ENCODE measurements around the gene TMED8.
"Not testable (repeated sequence)": the region's sequence is repeated elsewhere in the genome, so short reads cannot be mapped to it uniquely, and the experiment has no call there.

The TMED8 gene

DNA sequence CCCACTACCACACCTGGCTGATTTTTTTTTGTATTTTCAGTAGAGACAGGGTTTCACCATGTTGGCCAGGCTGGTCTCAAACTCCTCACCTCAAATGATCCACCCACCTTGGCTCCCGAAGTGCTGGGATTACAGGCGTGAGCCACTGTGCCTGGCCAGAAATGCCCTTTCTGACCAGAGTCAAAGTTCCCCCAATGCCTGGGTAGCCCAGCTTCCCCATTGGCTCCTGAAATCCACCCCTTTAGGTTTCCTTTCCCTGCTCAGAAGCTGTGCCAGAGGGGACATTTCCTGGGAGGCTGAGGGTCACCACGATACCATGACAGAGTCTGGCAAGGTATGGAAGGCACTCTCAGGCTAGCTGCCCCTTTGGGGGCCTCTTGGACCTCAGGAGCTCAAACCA lies 52.6 kb downstream of the TMED8 start:
- DNase-seq (ENCODE audit: extremely low read depth in 1 of 2, low read depth in 1 of 2): no peak

DNA sequence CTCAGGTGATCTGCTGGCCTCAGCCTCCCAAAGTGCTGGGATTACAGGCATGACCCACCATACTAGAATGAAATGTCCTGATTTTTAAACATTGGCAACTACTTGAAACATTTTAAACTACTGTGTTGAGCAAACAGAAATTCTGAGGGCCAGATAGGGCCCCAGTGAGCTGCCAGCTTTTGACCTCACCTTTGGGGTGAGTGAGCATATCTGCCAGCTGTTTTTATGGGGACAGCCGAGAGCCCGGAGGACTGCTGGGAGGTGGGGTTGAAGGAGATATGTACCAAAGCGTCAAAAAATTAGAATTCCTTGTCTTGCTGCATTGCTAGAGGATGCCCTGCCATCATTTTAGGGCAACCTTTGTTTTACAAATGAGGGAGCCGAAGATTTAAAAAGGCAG lies 53.3 kb downstream of the TMED8 start:
- no peak for DNase-seq (ENCODE audit: extremely low read depth in 1 of 2, low read depth in 1 of 2)

DNA sequence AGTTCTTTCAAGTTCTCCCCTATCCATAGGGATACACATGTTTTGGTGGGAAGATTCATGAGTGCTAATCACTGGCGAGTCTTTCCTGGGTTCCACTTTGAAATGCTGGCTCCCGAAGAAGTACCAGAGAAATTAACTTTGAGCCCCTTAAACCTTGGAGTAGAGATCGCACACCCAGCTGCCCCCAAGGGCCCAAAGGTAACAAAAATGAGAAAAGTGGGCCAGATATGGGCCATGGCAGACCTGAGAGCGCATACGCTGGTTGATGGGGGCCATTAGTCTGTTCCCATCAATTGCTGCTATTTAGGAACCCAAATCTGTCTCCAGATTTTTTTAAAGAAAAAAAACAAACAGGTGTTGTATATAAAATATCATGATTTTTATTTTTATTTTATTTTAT lies 53.9 kb downstream of the TMED8 start:
- no peak for DNase-seq (ENCODE audit: extremely low read depth in 1 of 2, low read depth in 1 of 2)

DNA sequence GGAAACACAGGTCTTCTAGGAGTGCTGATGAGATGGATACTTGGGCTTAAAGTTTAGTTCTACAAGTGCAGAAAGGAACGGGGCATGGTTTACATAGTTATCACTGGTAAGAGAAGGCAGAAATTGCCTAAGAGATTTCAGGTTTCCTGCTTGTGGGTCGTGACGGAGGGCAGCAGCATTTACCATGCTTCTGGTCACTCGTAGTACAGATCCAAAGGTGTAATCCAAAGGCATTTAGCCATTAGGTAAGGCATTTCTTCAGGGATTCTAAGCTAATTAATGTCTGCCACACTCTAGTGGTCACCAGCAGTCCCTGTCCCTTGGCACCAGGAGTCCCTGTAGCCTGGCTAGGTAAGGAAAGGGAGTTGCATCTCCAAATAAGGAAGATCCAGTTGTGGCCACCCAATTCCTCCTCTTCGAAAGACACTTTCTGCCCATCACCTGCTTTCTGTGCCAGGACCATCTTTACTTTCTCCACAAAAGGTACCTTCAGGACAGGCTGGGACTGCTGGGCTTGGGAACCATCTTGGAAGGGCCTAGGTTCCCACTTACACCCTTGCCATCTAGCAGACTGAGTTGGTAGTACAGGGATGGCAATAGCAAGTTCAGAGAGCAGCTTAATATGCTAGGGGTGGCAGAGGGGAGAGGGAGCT lies 54.5 kb downstream of the TMED8 start:
- no peak for DNase-seq (ENCODE audit: extremely low read depth in 1 of 2, low read depth in 1 of 2)

DNA sequence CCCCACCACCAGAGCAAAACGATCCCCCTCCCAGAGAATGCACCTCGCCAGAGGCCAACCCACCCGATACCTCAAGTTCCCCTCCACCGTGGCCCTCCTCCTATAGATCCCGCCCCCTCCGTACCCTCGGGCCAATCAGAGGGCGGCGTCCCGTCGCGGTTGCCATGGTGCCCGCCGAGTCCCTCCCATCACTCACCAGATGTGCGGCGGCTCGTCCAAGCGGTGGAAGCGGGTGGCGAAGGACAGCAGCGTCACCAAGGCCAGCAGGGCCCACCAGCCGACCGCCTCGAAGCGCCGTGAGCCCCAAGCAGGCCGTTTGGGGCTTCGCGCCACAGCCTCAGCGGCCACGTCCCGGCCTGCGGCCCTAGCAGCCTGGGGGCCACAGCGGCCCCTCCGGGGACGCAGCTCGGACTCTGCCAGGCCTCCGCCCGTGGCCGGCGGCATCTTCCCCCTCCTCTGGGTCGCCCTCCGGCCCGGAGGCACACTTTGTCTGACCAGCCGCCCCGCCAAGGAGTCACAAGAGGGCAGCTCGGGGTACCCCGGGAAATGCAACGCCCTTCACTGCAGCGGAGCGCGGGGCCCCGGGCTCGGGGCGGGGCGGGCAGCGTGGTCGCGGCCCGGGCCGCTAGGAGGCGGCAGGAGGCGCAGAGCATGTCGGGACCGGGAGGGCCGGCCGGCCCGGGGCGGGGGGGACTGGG lies 56.5 kb downstream of the TMED8 start, which contains the start of gene POMT2:
Gene POMT2, minus strand, starts transcription at position 646 of the 698 bp plus-strand sequence. Its CDS starts 202 bp downstream, at position 444.
- peak; percentile 81 to 86 for DNase-seq (ENCODE audit: extremely low read depth in 1 of 2, low read depth in 1 of 2)

DNA sequence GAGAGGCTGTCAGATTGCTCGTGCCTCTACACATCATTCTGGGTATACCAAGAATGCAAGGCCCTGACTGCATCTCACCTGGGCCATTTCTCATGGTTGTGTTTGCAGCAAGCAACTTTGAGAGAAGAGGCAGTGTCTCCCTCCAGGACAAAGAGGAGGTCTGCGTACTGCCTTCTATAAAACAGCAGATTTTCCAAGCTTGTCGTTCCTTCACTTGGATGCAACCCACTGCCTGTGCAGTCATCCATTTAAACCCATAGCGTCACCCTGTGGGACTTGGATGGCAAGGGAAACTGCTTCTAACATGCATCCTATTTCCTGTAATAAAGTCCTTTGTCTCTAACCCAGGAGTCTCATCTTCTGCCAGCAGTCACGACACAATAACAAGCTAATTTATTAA lies 57.5 kb downstream of the TMED8 start:
- no peak for DNase-seq (ENCODE audit: extremely low read depth in 1 of 2, low read depth in 1 of 2)

DNA sequence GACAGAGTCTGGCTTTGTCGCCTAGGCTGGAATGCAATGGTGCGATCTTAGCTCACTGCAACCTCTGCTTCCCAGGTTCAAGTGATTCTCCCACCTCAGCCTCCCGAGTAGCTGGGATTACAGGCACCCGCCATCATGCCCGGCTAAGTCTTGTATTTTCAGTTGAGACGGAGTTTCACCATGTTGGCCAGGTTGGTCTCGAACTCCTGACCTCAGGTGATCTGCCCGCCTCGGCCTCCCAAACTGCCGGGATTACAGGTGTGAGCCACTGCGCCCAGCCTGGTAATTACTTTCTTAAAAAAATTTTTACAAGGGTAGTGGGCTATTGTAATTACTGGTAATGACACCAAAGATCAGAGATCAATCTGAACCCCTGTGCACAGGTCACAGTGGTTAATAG lies 58.1 kb downstream of the TMED8 start:
- not testable (repeated sequence) for DNase-seq (ENCODE audit: extremely low read depth in 1 of 2, low read depth in 1 of 2)

DNA sequence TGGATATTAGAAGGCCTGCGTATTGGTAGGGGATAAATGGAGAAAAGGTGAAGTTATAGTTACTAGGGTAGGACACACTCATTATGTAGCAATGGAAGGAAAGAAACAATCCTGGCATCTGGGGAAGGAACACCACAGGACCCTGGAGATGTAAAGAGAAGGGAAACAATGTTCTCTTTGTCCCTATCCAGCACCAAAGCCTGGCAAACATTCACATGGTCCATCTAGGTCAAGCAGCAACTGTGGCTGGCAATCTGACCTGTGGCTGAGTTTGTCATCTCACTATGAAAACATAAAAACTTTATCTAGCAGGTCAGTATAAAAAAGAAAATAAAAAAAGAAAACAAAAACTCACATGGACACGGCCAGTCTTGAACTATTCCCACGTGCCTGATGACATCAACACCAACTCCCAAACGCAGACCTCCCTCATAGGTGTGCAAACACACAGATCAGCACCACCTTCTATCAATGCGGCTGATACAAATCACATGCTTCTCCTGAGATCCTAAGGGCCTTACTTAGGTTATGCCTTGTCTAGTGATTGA lies 58.8 kb downstream of the TMED8 start:
- DNase-seq (ENCODE audit: extremely low read depth in 1 of 2, low read depth in 1 of 2): no peak

DNA sequence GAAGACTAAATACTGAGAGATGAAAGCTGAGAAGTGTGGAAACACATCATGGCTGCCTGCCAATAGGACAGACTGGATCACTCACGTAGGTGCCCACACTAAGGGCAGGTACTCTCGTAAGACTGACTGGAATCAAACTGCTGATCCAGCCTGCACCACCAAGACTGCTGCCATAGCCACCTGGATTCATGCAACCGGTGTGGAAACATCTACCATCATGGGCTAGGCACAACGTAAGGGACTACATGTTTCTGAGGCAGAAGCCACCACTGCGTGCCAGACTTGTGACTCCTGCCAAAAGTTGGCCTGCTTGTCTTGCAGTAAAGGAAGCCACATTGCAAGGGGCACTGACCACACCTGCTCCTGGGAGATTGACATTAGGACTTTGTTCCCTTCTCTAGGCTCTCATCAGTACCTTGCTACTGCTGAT lies 60.0 kb downstream of the TMED8 start:
- DNase-seq (ENCODE audit: extremely low read depth in 1 of 2, low read depth in 1 of 2): no peak

DNA sequence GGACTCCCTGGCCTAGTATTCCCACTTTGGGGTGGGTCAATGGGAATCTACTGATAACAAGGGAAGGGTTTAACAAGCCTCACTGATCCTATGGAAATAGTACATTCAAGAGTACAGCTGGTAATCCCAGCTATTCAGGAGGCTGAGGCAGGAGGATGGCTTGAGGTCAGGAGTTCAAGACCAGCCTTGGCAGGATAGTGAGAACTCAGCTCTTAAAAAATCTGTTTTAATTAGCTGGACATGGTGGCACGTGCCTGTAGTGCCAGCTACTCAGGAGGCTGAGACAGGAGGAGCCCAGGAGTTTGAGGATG lies 60.7 kb downstream of the TMED8 start:
- no peak for DNase-seq (ENCODE audit: extremely low read depth in 1 of 2, low read depth in 1 of 2)

DNA sequence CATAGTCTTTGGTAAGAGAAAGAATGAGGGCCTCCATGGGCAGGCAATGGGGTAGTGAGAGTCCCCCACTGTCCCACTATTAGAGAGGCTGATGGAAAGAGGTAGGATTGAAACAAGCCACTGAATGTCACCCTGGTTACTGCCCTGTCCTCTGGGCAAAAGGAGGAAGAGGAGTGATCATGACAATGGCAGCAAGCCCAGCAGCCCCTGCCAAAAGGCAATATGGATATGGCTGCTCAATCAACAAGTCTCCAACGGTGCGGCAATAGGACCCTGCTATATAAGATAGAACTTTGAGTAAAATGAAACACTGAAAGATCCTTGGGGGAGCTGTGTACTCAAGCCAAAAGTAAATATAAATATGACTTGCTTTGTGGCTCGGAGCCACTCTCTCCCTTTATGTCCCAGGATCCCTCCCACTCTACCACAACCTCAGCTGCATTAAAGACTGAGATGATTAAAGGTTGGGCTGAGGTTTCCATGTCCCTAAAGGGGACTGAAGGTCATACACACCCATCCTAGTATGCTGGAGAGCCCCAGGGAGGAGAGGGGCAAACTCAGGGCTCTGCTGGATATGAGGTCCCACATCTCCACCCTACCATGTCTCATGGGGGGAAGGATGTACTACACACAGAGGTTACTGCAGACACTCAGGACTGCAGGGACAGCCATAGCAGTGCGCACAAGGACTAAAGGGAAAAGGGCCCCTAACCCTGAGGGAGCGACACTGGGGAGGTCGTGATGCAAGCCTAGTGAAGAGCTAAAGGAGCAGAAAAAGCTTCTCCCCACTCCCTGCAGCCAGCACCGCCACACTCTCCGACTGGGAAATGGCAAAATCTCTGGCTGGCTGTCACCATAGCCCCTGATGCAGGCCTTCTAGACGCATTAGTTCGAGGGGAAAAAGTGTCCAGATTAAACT lies 62.1 kb downstream of the TMED8 start:
- no peak for DNase-seq (ENCODE audit: extremely low read depth in 1 of 2, low read depth in 1 of 2)

DNA sequence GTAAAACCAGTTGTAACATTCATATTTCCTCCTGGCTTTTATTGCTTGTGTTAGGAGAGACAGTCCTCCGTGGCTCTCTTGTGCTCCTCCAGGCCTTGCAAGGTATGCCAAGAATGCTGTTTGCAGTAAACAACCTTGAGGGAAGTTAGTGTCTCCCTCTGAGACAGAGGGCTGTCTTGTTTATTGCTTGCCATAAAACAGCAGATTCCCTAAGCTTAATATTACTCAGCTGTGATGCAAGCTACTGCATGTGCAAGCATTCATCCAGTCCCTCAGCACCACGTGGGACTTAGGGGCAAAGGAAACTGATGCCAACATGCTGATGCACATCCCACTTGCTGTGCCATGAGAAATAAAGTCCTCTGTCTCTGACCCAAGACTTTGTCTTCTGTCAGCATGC lies 62.9 kb downstream of the TMED8 start:
- no peak for DNase-seq (ENCODE audit: extremely low read depth in 1 of 2, low read depth in 1 of 2)

DNA sequence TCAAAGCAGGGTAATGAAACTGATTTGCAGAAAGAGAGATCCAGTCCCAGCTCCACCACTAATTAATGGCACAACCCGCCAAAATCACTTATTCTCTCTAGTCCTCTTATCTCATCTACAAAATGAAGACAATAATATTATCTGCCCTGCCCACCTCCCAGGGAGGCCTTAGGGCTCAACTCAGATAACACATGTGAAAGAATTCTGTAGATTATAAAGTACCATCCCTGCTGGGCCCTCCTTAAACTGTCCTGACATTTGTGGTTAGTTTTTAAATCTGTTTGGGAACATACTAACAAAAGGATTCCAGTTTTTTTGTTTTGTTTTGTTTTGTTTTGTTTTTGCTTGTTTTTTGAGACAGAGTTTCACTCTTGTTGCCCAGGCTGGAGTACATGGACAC lies 63.5 kb downstream of the TMED8 start:
- DNase-seq (ENCODE audit: extremely low read depth in 1 of 2, low read depth in 1 of 2): no peak

DNA sequence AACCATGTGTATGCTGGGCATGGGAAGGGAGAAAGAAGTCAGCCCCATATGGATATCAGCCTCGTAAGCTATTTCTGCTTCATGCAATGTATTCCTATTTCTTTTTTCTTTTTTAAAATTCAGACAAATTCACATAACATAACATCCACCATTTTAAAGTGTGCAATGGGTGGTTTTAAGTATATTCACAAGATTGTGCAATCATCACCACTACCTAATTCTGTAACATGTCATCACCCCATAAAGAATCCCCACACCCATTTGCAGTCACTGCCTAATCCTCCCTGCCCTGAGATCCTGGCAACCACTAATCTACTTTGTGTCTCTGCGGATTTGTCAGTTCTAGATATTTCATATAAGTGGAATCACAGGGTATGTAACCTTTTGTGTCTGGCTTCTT lies 65.7 kb downstream of the TMED8 start:
- no peak for DNase-seq (ENCODE audit: extremely low read depth in 1 of 2, low read depth in 1 of 2)

DNA sequence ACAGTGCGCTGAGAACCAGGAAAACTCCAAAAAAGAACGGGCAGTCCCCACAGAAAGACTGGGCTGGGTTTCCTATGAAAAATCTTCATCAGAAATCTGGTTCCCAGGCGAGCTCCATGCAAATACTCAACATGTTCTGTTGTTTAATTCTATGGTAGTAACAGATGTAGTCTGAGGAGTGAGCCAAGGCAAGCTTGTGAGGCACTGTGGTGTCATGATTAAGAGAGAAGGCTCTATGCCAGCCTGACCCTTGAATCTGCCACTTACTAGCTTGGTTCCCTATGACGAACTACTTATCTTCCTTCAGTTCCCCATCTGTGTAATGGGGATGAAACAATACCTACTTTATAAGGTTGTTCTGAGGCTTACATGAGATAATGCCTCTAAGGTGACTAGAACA lies 66.9 kb downstream of the TMED8 start:
- no peak for DNase-seq (ENCODE audit: extremely low read depth in 1 of 2, low read depth in 1 of 2)

DNA sequence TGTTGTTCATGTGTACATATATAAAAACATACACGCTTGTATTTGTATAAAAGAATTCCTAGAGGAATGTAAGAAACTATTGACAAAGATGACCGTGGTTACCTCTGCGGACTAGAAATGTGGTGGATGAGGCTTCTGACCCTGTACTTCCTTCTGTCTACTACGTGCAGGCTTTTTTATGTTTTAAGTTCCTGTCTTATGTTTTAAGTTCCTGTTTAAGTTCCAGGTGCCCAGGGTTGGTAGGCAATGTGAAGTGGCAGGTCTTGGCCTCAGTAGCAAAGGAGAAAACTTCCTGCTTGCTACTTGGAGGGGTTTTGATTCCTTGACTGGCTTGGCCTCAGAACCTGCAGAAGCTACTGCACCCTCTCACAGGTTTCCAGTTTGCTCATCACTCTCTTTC lies 67.8 kb downstream of the TMED8 start:
- no peak for DNase-seq (ENCODE audit: extremely low read depth in 1 of 2, low read depth in 1 of 2)

DNA sequence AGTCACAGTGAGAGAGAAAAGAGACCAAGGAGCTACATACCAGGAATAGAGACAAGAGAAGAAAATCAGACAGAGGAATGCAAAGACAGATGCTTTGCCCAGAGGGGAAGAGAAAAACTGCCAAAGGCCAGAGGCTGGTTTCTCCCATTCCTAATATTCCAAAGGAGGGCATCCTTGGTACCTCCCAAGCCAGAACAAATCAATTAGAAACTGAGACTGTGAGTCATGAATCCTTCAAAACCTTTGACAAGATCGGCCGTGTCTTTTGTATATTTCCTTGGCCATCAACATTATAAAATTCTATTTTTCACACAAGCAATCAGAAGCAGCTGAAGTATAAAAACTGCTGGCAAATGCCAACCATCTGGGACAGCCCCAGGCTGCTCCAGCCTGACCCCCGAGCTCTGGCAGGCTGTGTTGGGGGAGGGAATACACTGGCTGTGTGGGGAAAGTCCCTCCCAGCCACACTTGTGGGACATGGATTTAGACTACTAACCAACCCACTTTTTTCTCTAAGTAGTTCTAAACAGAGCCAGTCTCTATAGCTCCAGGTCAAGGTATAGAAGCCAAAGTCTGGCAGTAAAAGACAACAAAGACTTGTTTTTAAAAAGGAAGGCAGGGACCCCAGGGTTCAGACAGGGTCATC lies 69.9 kb downstream of the TMED8 start:
- no peak for DNase-seq (ENCODE audit: extremely low read depth in 1 of 2, low read depth in 1 of 2)

DNA sequence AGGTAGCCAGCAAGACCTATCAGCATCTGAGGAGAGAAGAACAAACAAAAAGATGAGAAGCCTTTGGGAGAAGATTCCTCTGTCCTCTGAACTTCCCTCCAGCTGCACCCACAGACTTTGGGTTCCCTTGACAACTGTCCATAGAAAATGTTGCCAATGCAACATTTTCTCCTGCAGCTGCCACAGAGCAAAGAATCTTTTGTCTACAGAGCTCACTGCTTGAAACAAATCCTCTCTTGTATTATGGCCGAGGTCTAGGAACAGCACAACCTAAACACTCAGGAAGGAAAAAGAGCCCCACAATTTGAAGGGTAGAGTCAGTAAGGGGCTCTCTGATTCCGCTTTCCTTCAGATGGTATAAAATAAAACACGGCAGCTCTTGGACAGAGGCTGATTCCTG lies 70.5 kb downstream of the TMED8 start:
- DNase-seq (ENCODE audit: extremely low read depth in 1 of 2, low read depth in 1 of 2): no peak

DNA sequence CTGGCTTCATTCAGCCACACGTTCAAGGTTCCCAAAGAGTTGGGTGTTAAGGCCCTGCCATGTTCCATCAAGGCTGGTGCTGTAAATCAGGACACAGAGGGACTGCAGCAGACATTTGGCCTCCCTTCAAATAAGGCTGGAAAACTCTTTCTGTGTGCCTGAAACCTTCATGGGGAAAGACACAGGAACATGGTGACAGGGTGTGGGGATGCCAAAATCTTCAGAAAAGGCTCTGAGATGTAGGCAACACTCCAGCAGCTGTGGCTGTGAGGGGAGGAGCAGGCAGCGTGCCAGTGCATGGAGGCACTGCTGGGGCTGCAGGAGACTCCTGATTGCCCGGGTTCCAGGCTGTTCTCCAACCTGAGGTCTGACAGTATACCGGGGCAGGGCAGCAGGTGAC lies 71.2 kb downstream of the TMED8 start:
- DNase-seq (ENCODE audit: extremely low read depth in 1 of 2, low read depth in 1 of 2): no peak

DNA sequence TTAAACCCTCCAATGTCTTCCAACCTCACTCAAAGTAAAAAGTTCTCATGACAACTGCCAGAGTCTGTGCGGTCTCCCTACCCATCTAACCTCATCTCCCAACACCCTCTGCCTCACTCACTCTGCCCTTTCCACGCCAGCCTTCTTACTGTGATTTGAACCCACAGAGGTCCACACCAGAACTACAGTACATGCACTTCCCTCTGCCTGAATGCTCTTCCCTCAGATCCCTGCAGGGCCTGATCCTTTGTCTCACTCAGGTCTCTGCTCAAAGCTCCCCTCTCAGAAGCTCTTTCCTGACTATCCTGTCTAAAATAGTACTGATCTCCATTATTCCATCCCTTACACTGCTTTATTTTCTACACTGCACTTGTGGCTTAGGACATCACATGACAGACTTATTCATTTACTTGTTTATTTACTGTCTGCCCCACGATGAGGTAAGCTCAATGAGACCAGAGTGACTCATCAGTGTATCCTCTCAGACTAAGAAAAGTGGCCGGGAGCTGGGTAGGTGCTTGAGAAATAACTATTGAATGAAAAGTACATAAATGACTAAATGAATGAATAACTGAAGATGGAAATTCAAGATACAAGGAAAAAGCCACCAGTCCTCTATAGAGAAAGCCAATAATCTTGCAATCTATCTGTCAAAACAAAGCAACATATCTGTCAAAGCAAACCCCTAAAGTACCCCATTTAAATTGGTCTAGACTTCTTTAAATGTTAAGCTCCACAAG lies 73.3 kb downstream of the TMED8 start:
- peak in 1 of 2 donors; percentile 60 for DNase-seq (ENCODE audit: extremely low read depth in 1 of 2, low read depth in 1 of 2)
